ENCODE measurements around the gene ETV4. TPM values are rescaled to one million over a fixed set of nuclear protein-coding genes. Genes with fewer than 3 reads are reported as not detected.

Gene ETV4
- total and polyA plus RNA-seq, 2 experiments from 2014 or later: 10.7 to 14.8 TPM

DNA sequence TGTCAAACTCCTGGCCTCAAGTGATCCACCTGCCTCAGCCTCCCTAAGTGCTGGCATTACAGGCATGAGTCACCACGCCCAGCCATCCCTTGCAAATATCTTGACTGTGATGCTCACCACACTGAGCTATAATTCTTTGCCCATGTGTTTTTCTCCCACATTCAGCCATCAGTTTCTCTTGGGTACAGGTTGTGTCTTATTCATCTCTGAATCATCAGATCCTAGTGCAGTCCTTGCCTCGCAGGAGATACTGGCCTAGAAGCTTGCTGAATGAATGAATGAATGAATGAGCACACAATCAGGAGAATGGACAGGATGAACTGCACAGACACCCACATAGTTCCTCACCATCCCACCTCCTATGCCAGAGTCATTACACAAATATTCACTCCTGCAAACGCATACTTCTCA is 24.4 kb upstream of the ETV4 start:
- Histone ChIP-seq H3K4me3 (no peak overlapping the region), H3K4me2 (no peak overlapping the region), H3K36me3 (replicated peaks; ENCODE audit: insufficient read depth, low read depth) (no peaks in the 10 kb centered on the region), H3K4me1 (ENCODE audit: insufficient read depth) (peaks cover 21% of the 10 kb centered on the region), H3K9me3 (ENCODE audit: low read depth) (no peaks in the 10 kb centered on the region), H3K27ac (no peak overlapping the region), H3K79me2 (no peaks in the 10 kb centered on the region), H3K27me3 (no peaks in the 10 kb centered on the region), H3K9me2 (replicated peaks; ENCODE audit: insufficient read depth) (no peaks in the 10 kb centered on the region), H4K20me1 (ENCODE audit: insufficient read depth, poor library complexity, severe bottlenecking) (no peaks in the 10 kb centered on the region), H2AFZ (no peak overlapping the region)
- WGBS (ENCODE audit: low lambda C conversion rate, missing lambda C conversion rate): 87% methylated on average over 3 of the region's 3 CpGs
- TF ChIP-seq EZH2phosphoT487 (IDR thresholded peaks at IDR 0.05; ENCODE audit: low read depth, severe bottlenecking, unreplicated experiment): no peak
- TF ChIP-seq, protein P1, sequence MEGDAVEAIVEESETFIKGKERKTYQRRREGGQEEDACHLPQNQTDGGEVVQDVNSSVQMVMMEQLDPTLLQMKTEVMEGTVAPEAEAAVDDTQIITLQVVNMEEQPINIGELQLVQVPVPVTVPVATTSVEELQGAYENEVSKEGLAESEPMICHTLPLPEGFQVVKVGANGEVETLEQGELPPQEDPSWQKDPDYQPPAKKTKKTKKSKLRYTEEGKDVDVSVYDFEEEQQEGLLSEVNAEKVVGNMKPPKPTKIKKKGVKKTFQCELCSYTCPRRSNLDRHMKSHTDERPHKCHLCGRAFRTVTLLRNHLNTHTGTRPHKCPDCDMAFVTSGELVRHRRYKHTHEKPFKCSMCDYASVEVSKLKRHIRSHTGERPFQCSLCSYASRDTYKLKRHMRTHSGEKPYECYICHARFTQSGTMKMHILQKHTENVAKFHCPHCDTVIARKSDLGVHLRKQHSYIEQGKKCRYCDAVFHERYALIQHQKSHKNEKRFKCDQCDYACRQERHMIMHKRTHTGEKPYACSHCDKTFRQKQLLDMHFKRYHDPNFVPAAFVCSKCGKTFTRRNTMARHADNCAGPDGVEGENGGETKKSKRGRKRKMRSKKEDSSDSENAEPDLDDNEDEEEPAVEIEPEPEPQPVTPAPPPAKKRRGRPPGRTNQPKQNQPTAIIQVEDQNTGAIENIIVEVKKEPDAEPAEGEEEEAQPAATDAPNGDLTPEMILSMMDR (IDR thresholded peaks at IDR 0.05; ENCODE audit: poor library complexity): no peak
- TF ChIP-seq EZH2 (IDR thresholded peaks at IDR 0.05; ENCODE audit: borderline replicate concordance): no peak
- DNase-seq (ENCODE audit: low spot score): no peak

DNA sequence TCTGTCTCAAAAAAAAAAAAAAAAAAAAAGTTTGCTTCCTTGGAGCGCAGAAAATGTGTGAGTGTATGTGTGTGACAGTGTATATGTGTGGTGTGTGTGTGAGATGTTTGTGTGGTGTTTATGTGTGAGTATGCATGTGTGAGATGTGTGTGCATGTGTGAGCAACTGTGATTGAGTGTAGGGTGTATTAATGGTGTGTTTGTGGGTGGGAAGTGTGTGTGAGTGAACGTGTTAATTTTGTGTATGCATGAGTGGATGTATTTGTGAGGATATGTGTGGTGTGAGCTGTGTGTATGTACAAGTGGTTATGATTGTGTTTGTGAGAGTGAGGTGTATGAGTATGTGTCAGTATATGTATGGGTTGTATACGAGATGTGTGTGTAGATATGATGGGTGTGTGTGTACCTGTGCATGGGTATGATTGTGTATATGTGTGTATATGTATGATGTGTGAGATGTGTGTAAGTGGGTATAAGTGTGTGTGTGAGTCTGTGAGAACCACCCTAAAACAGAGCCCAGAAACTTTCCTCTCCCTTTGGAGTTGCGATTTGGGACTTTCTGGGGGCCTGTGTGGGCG is 22.5 kb upstream of the ETV4 start:
- Histone ChIP-seq H3K4me3 (no peak overlapping the region), H2AFZ (no peak overlapping the region), H3K36me3 (replicated peaks; ENCODE audit: insufficient read depth, low read depth) (no peaks in the 10 kb centered on the region), H3K9me3 (ENCODE audit: low read depth) (no peaks in the 10 kb centered on the region), H4K20me1 (ENCODE audit: insufficient read depth, poor library complexity, severe bottlenecking) (no peaks in the 10 kb centered on the region), H3K79me2 (no peaks in the 10 kb centered on the region), H3K4me2 (no peak overlapping the region), H3K27me3 (no peaks in the 10 kb centered on the region), H3K27ac (no peak overlapping the region), H3K4me1 (ENCODE audit: insufficient read depth) (peaks cover 6% of the 10 kb centered on the region), H3K9me2 (replicated peaks; ENCODE audit: insufficient read depth) (no peaks in the 10 kb centered on the region)
- no peak for DNase-seq (ENCODE audit: low spot score)
- WGBS (ENCODE audit: low lambda C conversion rate, missing lambda C conversion rate): 98% methylated on average over 5 of the region's 5 CpGs
- TF ChIP-seq, protein P1 (IDR thresholded peaks at IDR 0.05; ENCODE audit: poor library complexity): no peak
- no peak for TF ChIP-seq EZH2 (IDR thresholded peaks at IDR 0.05; ENCODE audit: borderline replicate concordance)
- no peak for TF ChIP-seq EZH2phosphoT487 (IDR thresholded peaks at IDR 0.05; ENCODE audit: low read depth, severe bottlenecking, unreplicated experiment)

DNA sequence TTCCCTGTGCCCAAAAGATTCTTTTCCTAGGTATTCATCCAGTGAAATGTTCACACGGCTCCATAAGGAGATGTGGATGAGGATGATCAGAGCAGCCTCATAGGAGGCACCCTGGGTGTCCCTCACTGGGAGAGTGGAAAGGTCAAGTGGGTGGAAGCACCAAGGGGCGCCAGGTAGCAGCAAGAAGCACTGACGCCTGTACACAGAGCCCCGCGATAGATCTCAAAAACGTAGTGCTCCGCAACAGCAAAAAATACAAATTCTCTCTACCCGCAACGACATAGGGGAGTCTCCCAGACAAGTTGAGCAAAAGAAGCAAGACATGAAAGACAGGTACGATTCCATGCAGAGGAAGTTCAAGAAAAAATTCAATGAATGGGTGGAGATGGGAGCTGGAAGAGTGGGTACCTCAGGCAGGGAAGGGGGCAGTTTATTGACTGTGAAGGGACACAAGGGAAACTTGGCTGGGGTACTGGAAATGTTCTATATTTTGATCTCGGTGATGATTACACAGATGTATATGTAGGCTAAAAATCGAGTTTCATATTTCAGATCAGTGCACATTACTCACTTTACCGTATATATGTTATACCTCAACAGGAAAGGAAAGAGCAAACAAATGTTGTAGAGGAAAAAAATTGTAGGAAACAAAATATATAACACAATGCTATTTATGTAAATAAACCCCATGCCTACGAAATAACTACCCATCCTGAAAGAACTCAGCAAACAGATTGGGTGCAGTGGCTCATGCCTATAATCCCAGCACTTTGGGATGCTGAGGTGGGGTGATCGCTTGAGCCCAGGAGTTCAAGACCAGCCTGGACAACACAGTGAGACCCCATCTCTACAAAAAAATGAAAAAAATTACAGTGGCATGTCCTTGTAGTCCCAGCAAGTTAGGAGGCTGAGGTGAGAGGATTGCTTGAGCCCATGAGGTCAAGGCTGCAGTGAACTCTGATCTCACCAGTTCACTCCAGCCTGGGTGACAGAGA is 17.8 kb upstream of the ETV4 start:
- no peak for TF ChIP-seq EZH2 (IDR thresholded peaks at IDR 0.05; ENCODE audit: borderline replicate concordance)
- TF ChIP-seq, protein P1 (IDR thresholded peaks at IDR 0.05; ENCODE audit: poor library complexity): no peak
- no peak for TF ChIP-seq EZH2phosphoT487 (IDR thresholded peaks at IDR 0.05; ENCODE audit: low read depth, severe bottlenecking, unreplicated experiment)
- Histone ChIP-seq H3K27ac (no peak overlapping the region), H3K4me2 (no peak overlapping the region), H3K79me2 (no peaks in the 10 kb centered on the region), H3K4me3 (no peak overlapping the region), H3K9me3 (ENCODE audit: low read depth) (no peaks in the 10 kb centered on the region), H3K27me3 (no peaks in the 10 kb centered on the region), H3K36me3 (replicated peaks; ENCODE audit: insufficient read depth, low read depth) (no peaks in the 10 kb centered on the region), H4K20me1 (ENCODE audit: insufficient read depth, poor library complexity, severe bottlenecking) (no peaks in the 10 kb centered on the region), H3K9me2 (replicated peaks; ENCODE audit: insufficient read depth) (no peaks in the 10 kb centered on the region), H2AFZ (no peak overlapping the region), H3K4me1 (ENCODE audit: insufficient read depth) (peaks cover 18% of the 10 kb centered on the region)
- DNase-seq (ENCODE audit: low spot score): no peak
- 70% methylated on average over 15 of the region's 15 CpGs for WGBS (ENCODE audit: low lambda C conversion rate, missing lambda C conversion rate)
